Vagina (tissue), 2 donors: ENCODE data around the gene IFT43.

Experiments used
- POLR2A ChIP-seq, 2 donors: fragments of 450-650 bp; IDR thresholded peaks; one replicate each; pipeline ENCODE4 v1.6.1; 2017; ENCODE audit warnings: antibody characterized with exemption in 2 of 2, mild to moderate bottlenecking in 2 of 2, moderate library complexity in 2 of 2
- POLR2AphosphoS5 ChIP-seq, 2 donors: sonication (generic); formaldehyde crosslinking; IDR thresholded peaks; one replicate each; pipeline ENCODE4 v1.9.0; 2017; ENCODE audit warnings: antibody characterized with exemption in 2 of 2, mild to moderate bottlenecking in 2 of 2, low read depth in 1 of 2; ENCODE audit not compliant: insufficient read depth in 1 of 2
- TF ChIP-seq, protein P1 (sequence below), 3 experiments: fragments of 450-650 bp in 2 of 3; fragments of 200-600 bp in 1 of 3; sonication (generic) in 1 of 3; IDR thresholded peaks; one replicate each; pipeline ENCODE4 v1.5.1; 2017 to 2019; ENCODE audit warnings: antibody characterized with exemption in 3 of 3, mild to moderate bottlenecking in 2 of 3, moderate library complexity in 2 of 3

DNA sequence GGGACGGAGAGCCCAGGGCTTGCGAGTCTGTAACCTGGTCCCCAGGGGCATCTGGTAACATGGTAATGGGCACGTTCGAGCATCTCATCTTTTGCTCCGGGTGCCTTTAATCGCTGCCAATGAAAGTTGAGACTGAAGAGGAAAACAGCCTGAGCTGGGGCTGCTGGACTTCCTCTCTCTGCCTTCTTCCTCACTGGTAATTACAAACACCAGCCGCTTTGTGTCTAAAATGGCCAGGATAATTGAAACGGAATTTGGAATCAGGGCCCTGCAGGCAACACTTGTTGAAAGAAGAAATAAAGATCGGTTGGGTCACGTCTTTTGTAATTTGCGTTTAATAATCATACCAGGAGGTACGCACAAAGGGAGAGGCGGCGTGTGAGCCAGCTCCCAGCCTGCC lies 114.7 kb downstream of the IFT43 start:
- TF ChIP-seq, protein P1, sequence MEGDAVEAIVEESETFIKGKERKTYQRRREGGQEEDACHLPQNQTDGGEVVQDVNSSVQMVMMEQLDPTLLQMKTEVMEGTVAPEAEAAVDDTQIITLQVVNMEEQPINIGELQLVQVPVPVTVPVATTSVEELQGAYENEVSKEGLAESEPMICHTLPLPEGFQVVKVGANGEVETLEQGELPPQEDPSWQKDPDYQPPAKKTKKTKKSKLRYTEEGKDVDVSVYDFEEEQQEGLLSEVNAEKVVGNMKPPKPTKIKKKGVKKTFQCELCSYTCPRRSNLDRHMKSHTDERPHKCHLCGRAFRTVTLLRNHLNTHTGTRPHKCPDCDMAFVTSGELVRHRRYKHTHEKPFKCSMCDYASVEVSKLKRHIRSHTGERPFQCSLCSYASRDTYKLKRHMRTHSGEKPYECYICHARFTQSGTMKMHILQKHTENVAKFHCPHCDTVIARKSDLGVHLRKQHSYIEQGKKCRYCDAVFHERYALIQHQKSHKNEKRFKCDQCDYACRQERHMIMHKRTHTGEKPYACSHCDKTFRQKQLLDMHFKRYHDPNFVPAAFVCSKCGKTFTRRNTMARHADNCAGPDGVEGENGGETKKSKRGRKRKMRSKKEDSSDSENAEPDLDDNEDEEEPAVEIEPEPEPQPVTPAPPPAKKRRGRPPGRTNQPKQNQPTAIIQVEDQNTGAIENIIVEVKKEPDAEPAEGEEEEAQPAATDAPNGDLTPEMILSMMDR (IDR thresholded peaks at IDR 0.05): no peak
- no peak for TF ChIP-seq POLR2A (IDR thresholded peaks at IDR 0.05)
- no peak for TF ChIP-seq POLR2AphosphoS5 (IDR thresholded peaks at IDR 0.05; ENCODE audit: insufficient read depth in 1 of 2, low read depth in 1 of 2)
